SHP77 treated with DMSO at 0.1 percent for 48 hours (cell line): Measurements from ENCODE around the gene CRY1.

Experiments
- DNase-seq: peaks from one replicate; lab custom pipeline; 2025; lab: John Stamatoyannopoulos, UW

The CRY1 gene

GRCh38 chr12:107093417-107094182 is at the start of gene CRY1:
CRY1 (minus strand) TSS chr12:107093549; CDS start chr12:107092961, 588 bp downstream.
- DNase-seq, result peak; percentile 83

GRCh38 chr12:107139787-107140186 is 46.4 kb upstream of the CRY1 start:
- DNase-seq, result no peak

- no peak for DNase-seq
Measured at GRCh38 chr12:107138990-107139389, 45.6 kb upstream of the CRY1 start.

GRCh38 chr12:107135177-107135576 is 41.8 kb upstream of the CRY1 start:
- DNase-seq, result no peak

GRCh38 chr12:107134558-107134957 is 41.2 kb upstream of the CRY1 start:
- DNase-seq, result no peak

- no peak for DNase-seq
Measured at GRCh38 chr12:107133462-107133861, 40.1 kb upstream of the CRY1 start.

GRCh38 chr12:107131832-107132616 is 38.7 kb upstream of the CRY1 start:
- peak; percentile 49 for DNase-seq

- DNase-seq, result no peak
Measured at GRCh38 chr12:107130830-107131611, 37.7 kb upstream of the CRY1 start.

- DNase-seq, result no peak
Measured at GRCh38 chr12:107129315-107129930, 36.1 kb upstream of the CRY1 start.

GRCh38 chr12:107127482-107128430 is 34.4 kb upstream of the CRY1 start:
- no peak for DNase-seq

- DNase-seq, result peak; percentile 12
Measured at GRCh38 chr12:107126796-107127481, 33.6 kb upstream of the CRY1 start.

GRCh38 chr12:107125833-107126232 is 32.5 kb upstream of the CRY1 start:
- DNase-seq, result no peak

GRCh38 chr12:107122452-107122958 is 29.2 kb upstream of the CRY1 start:
- DNase-seq, result no peak

GRCh38 chr12:107119091-107119490 is 25.7 kb upstream of the CRY1 start:
- DNase-seq, result no peak

GRCh38 chr12:107118624-107119023 is 25.3 kb upstream of the CRY1 start:
- no peak for DNase-seq

- no peak for DNase-seq
Measured at GRCh38 chr12:107115119-107115518, 21.8 kb upstream of the CRY1 start.

- DNase-seq, result no peak
Measured at GRCh38 chr12:107111314-107111713, 18.0 kb upstream of the CRY1 start.

- DNase-seq, result no peak
Measured at GRCh38 chr12:107109726-107110719, 16.7 kb upstream of the CRY1 start.

- DNase-seq, result no peak
Measured at GRCh38 chr12:107108995-107109508, 15.7 kb upstream of the CRY1 start.
